Central memory CD8-positive, alpha-beta T cell (primary cell): ENCODE results near the gene WDR19.
"Not testable (repeated sequence)": the region's sequence is repeated elsewhere in the genome, so short reads cannot be mapped to it uniquely, and the experiment has no call there.

ENCODE experiments used
- ATAC-seq: fragments of 150-1000 bp; cut with Tn5 transposase; replicated peaks from 2 replicates; pipeline ENCODE4 v1.10.0; 2022; ENCODE audit warnings: mild to moderate bottlenecking, moderate FRiP score, moderate number of reproducible peaks; ENCODE audit not compliant: poor library complexity, severe bottlenecking; ENCODE audit errors: extremely low read depth
- DNase-seq, 2 donors: peaks; one replicate each; pipeline ENCODE4 v3.0.0; 2021; ENCODE audit warnings: low spot score in 2 of 2
- H3K27ac Mint-ChIP-seq: one replicate; pipeline ENCODE4 v1.8.0; 2022; ENCODE audit warnings: low read depth, mild to moderate bottlenecking, moderate library complexity, mixed read lengths
- H3K27me3 Mint-ChIP-seq: one replicate; pipeline ENCODE4 v1.8.0; 2022; ENCODE audit warnings: mixed read lengths
- H3K36me3 Mint-ChIP-seq: one replicate; pipeline ENCODE4 v1.8.0; 2022; ENCODE audit warnings: mild to moderate bottlenecking, moderate library complexity, mixed read lengths; ENCODE audit not compliant: insufficient read depth
- H3K4me1 Mint-ChIP-seq: one replicate; pipeline ENCODE4 v1.8.0; 2022; ENCODE audit warnings: mixed read lengths
- H3K4me3 Mint-ChIP-seq: one replicate; pipeline ENCODE4 v1.8.0; 2022; ENCODE audit warnings: mild to moderate bottlenecking, moderate library complexity, mixed read lengths
- H3K9me3 Mint-ChIP-seq: one replicate; pipeline ENCODE4 v1.8.0; 2022; ENCODE audit warnings: mixed read lengths

The WDR19 gene

GRCh38 chr4:39235696-39236095, 53.4 kb downstream of the WDR19 start:
- Mint-ChIP-seq H3K4me1 (no peaks in the 10 kb centered on the region), H3K27me3 (no peaks in the 10 kb centered on the region), H3K27ac (no peak overlapping the region), H3K9me3 (no peaks in the 10 kb centered on the region), H3K36me3 (peaks cover 2% of the 10 kb centered on the region), H3K4me3 (no peak overlapping the region)
- no peak for ATAC-seq
- no peak for DNase-seq

DNA sequence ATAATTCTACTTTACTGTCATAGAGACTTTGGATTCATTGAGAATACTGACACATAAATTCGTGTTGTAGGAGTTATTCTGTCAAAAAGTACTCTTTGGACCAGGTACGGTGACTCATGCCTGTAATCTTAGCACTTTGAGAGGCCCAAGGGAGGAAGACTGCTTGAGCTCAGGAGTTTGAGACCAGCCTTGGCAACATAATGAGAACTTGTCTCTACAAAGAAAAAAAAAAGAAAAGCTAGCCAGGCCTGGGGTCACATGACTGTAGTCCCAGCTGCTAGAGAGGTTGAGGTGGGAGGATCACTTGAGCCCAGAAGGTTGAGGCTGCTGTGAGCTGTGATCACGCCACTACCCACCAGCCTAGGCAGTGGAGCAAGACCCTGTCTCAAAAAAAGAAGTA, 54.9 kb downstream of the WDR19 start:
- H3K4me1 Mint-ChIP-seq, result no peaks in the 10 kb centered on the region
- no peak for DNase-seq
- no peaks in the 10 kb centered on the region for H3K27me3 Mint-ChIP-seq
- no peak overlapping the region for H3K4me3 Mint-ChIP-seq
- H3K36me3 Mint-ChIP-seq, result peaks cover 2% of the 10 kb centered on the region
- H3K27ac Mint-ChIP-seq, result no peak overlapping the region
- no peak for ATAC-seq
- H3K9me3 Mint-ChIP-seq, result no peaks in the 10 kb centered on the region

- no peak overlapping the region for H3K4me3 Mint-ChIP-seq
- H3K4me1 Mint-ChIP-seq, result no peaks in the 10 kb centered on the region
- no peaks in the 10 kb centered on the region for H3K36me3 Mint-ChIP-seq
- no peak for DNase-seq
- no peak overlapping the region for H3K27ac Mint-ChIP-seq
- H3K9me3 Mint-ChIP-seq, result no peaks in the 10 kb centered on the region
- no peaks in the 10 kb centered on the region for H3K27me3 Mint-ChIP-seq
- ATAC-seq, result no peak
These were observed 61.1 kb downstream of the WDR19 start for GRCh38 chr4:39243462-39243861.

GRCh38 chr4:39255266-39255665, 72.9 kb downstream of the WDR19 start:
- H3K9me3 Mint-ChIP-seq, result no peaks in the 10 kb centered on the region
- H3K27me3 Mint-ChIP-seq, result no peaks in the 10 kb centered on the region
- DNase-seq (no peak), ATAC-seq (no peak)
- no peak overlapping the region for H3K4me3 Mint-ChIP-seq
- H3K4me1 Mint-ChIP-seq, result no peaks in the 10 kb centered on the region
- H3K27ac Mint-ChIP-seq, result no peak overlapping the region
- H3K36me3 Mint-ChIP-seq, result peaks cover 4% of the 10 kb centered on the region

DNA sequence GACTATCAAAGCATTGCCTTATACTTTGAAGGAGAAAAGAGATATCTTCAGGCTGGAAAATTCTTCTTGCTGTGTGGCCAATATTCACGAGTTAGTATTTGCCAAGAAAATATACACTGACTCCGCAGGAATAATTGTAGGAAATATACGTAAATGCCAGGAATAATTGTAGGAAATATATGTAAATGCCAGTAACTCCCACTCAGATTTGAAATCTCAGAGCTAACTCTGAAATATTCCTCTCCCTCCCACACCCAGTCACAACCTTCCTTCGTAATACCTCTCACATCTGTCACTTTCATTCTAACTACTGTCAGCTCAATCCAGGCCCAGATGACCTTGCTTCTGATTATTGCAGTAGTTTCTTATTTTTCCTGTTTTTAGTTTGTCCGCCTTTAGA, 73.5 kb downstream of the WDR19 start:
- no peaks in the 10 kb centered on the region for H3K27me3 Mint-ChIP-seq
- ATAC-seq, result no peak
- no peak overlapping the region for H3K4me3 Mint-ChIP-seq
- no peak overlapping the region for H3K27ac Mint-ChIP-seq
- no peaks in the 10 kb centered on the region for H3K9me3 Mint-ChIP-seq
- peaks cover 4% of the 10 kb centered on the region for H3K36me3 Mint-ChIP-seq
- H3K4me1 Mint-ChIP-seq, result no peaks in the 10 kb centered on the region
- no peak for DNase-seq

GRCh38 chr4:39256436-39256835, 74.1 kb downstream of the WDR19 start:
- DNase-seq, result no peak
- Mint-ChIP-seq H3K27ac (no peak overlapping the region), H3K27me3 (no peaks in the 10 kb centered on the region), H3K4me3 (no peak overlapping the region), H3K4me1 (no peaks in the 10 kb centered on the region), H3K36me3 (peaks cover 4% of the 10 kb centered on the region), H3K9me3 (no peaks in the 10 kb centered on the region)
- ATAC-seq, result no peak

DNA sequence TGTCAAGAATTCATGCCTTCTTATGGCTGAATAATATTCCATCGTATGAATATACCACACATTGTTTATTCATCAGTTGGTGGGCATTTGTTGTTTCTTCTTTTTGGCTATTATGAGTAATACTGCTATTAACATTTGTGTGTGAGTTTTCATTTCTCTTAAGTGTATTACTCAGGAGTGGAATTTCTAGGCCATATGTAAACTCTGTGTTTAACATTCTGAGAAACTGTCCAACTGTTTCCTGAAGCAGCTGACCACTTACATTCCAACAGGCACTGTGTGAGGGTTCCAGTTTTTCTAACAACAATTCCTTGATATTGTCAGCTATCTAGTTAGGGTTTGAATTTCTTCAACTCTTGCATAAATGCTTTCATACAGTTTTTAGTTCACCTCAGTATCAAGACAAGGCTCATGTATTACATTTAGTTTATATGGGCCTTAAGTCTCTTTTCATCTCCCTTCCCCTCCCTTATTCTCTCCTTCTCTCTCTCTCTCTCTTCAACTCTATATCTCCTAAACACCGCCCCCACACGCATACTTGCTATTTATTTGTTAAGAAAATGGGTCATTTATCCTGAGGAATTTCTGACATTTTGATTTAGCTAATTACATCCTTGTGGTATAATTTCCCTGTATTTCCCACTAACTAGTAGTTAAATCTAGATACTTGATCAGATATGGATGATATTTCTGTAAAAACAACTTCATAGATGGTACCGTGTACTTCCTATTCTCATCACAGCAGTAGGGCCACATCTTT, 77.4 kb downstream of the WDR19 start:
- Mint-ChIP-seq H3K4me1 (no peaks in the 10 kb centered on the region), H3K27ac (no peak overlapping the region), H3K27me3 (no peaks in the 10 kb centered on the region), H3K36me3 (peaks cover 4% of the 10 kb centered on the region), H3K9me3 (no peaks in the 10 kb centered on the region), H3K4me3 (no peak overlapping the region)
- DNase-seq (no peak), ATAC-seq (no peak)

GRCh38 chr4:39263895-39264294, 81.6 kb downstream of the WDR19 start:
- no peak overlapping the region for H3K4me3 Mint-ChIP-seq
- H3K36me3 Mint-ChIP-seq, result peaks cover 2% of the 10 kb centered on the region
- no peaks in the 10 kb centered on the region for H3K27me3 Mint-ChIP-seq
- H3K27ac Mint-ChIP-seq, result no peak overlapping the region
- no peaks in the 10 kb centered on the region for H3K4me1 Mint-ChIP-seq
- DNase-seq, result no peak
- no peaks in the 10 kb centered on the region for H3K9me3 Mint-ChIP-seq
- no peak for ATAC-seq

DNA sequence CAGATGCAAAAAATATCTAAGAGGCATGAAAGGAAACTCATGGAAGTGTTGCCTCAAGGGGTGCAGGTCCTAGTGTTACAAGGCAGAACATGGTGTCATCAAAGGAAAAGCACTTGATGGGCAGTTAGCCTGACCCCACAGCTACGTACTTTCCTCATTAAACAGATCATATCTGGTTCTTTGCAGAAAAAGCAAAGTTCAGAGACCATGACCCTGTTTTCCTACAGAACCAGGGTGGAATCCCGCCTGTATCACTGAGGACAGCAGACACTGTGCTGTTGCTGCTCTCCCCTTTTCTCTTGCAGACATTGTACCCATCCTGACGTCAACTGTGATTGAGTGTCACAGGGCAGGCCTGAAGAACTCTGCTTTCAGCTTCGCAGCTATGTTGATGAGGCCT, 92.2 kb downstream of the WDR19 start:
- peaks cover 3% of the 10 kb centered on the region for H3K36me3 Mint-ChIP-seq

DNA sequence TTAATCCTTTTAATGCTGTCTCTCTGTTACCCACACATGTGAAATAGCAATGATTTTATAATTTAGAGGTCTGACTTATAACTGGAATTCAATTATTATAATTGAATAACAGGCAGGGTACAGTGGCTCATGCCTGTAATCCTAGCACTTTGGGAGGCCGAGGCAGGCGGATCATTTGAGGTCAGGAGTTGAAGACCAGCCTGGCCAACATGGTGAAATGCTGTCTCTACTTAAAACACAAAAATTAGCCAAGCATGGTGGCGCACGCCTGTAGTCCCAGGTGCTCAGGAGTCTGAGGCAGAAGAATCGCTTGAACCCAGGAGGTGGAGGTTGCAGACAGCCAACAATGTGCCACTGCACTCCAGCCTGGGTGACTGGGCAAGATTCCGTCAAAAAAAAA, 95.3 kb downstream of the WDR19 start:
- H3K9me3 Mint-ChIP-seq, H3K4me1 Mint-ChIP-seq, ATAC-seq, H3K4me3 Mint-ChIP-seq, H3K27ac Mint-ChIP-seq, H3K36me3 Mint-ChIP-seq, DNase-seq, H3K27me3 Mint-ChIP-seq: not testable (repeated sequence)

More for the DNA sequence above, 92.2 kb downstream of the WDR19 start:
- Mint-ChIP-seq H3K27ac (no peak overlapping the region), H3K27me3 (no peaks in the 10 kb centered on the region), H3K9me3 (no peaks in the 10 kb centered on the region), H3K4me1 (no peaks in the 10 kb centered on the region), H3K4me3 (no peak overlapping the region)
- DNase-seq (no peak), ATAC-seq (no peak)

DNA sequence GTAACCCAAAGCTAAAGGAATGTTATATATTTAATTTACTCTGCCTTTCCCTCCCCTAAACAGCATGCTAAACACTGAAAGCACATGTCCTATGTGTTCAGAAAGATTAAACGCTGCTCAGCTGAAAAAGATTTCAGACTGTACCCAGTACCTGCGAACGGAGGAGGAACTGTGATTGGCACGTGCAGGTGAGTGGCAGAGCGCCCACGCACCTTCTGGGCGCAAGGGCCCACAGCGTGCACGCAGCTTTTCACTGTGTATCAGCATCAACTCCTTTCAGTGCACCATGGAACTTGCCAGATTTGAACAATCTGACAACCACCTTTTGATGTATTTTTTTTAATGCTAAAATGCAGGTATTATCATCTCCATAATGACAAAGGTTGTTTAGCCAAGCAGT, 96.1 kb downstream of the WDR19 start:
- no peak for DNase-seq
- Mint-ChIP-seq H3K9me3 (no peaks in the 10 kb centered on the region), H3K4me3 (no peak overlapping the region), H3K36me3 (peaks cover 2% of the 10 kb centered on the region), H3K27ac (no peak overlapping the region), H3K27me3 (no peaks in the 10 kb centered on the region), H3K4me1 (no peaks in the 10 kb centered on the region)
- no peak for ATAC-seq

DNA sequence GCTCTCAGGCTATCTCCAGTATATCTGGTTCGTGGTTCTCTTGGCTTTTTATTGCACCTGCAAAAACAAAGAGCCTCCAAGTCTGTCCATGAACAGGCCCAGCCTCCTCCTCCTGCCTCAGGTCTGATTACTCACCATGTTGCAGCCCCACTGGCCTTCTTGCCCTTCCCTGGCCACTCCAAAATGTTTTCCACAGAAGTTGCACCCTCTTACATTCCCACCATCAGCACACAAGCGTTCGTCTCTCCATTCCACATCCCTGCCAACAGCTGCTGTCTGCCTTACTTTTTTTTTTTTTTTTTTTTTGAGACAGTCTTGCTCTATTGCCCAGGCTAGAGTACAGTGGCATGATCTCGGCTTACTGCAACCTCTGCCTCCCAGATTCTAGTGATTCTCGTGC, 97.1 kb downstream of the WDR19 start:
- no peaks in the 10 kb centered on the region for H3K4me1 Mint-ChIP-seq
- no peak overlapping the region for H3K4me3 Mint-ChIP-seq
- H3K9me3 Mint-ChIP-seq, result no peaks in the 10 kb centered on the region
- no peak for DNase-seq
- ATAC-seq, result no peak
- peaks cover 2% of the 10 kb centered on the region for H3K36me3 Mint-ChIP-seq
- H3K27ac Mint-ChIP-seq, result peak overlapping the region; percentile 57
- no peaks in the 10 kb centered on the region for H3K27me3 Mint-ChIP-seq

- no peak for ATAC-seq
- Mint-ChIP-seq H3K4me3 (no peak overlapping the region), H3K27ac (no peak overlapping the region), H3K27me3 (no peaks in the 10 kb centered on the region), H3K9me3 (no peaks in the 10 kb centered on the region), H3K4me1 (no peaks in the 10 kb centered on the region), H3K36me3 (peaks cover 3% of the 10 kb centered on the region)
- DNase-seq, result no peak
These were observed 98.4 kb downstream of the WDR19 start for GRCh38 chr4:39280770-39281169.
